Measurements from ENCODE around the gene COL13A1. TPM values are rescaled to one million over a fixed set of nuclear protein-coding genes. Genes with fewer than 3 reads are reported as not detected.
A peak's percentile ranks its signal among the peaks of the same experiment; 100 is the strongest.

COL13A1 gene
- total RNA-seq, 1 donor from 2014 or later: 29.2 TPM

DNA sequence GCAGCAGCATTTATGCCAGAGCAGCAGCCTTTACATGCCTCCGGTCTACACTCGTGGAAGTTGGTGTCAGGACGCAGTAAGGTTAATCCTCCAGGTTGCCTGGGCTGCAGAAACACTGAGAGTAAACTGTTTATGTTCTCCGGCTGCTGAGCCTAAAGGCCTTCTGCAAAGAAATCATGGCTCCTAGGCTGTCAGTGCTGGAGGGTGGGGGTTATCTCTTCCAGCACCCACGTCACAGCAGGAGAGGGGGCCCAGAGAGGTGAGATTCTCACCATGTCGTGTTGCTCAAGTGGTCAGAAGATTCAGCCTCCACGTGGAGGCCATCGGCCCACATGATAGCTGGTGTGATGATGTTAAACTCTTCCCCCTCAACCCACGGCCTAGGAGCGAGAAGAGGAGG lies 41.2 kb downstream of the COL13A1 start:
- H3K9me3 Mint-ChIP-seq (ENCODE audit: unreplicated experiment): no peaks in the 10 kb centered on the region
- H3K4me3 Mint-ChIP-seq (ENCODE audit: unreplicated experiment): no peak overlapping the region
- DNase-seq (ENCODE audit: extremely low spot score, unreplicated experiment): no peak
- no peak overlapping the region for H3K27ac Mint-ChIP-seq (ENCODE audit: unreplicated experiment)
- peaks cover 49% of the 10 kb centered on the region for H3K4me1 Mint-ChIP-seq (ENCODE audit: unreplicated experiment)
- TF ChIP-seq, protein P1, sequence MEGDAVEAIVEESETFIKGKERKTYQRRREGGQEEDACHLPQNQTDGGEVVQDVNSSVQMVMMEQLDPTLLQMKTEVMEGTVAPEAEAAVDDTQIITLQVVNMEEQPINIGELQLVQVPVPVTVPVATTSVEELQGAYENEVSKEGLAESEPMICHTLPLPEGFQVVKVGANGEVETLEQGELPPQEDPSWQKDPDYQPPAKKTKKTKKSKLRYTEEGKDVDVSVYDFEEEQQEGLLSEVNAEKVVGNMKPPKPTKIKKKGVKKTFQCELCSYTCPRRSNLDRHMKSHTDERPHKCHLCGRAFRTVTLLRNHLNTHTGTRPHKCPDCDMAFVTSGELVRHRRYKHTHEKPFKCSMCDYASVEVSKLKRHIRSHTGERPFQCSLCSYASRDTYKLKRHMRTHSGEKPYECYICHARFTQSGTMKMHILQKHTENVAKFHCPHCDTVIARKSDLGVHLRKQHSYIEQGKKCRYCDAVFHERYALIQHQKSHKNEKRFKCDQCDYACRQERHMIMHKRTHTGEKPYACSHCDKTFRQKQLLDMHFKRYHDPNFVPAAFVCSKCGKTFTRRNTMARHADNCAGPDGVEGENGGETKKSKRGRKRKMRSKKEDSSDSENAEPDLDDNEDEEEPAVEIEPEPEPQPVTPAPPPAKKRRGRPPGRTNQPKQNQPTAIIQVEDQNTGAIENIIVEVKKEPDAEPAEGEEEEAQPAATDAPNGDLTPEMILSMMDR (IDR thresholded peaks at IDR 0.05): no peak
- H3K36me3 Mint-ChIP-seq (ENCODE audit: unreplicated experiment): no peaks in the 10 kb centered on the region
- H3K27me3 Mint-ChIP-seq (ENCODE audit: unreplicated experiment): no peaks in the 10 kb centered on the region

DNA sequence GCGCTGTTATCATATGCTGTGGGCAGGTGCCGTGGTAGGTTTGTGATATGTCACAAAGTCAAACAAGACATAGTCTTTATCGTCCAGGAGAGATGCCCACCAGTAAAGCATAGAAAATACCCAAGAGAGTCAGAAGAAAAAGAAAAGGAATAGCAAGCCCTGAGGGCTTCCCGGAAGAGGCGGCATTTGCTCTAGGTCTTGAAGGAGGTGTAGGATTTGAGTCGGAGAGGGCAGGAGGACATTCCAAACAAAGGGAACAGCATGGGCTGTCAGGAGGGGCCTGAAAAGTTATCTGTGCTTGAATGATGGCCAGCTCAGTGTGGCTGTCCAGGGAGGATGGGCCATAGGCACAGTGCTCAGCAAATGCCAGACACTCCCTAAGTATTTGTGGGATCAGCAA lies 42.2 kb downstream of the COL13A1 start:
- no peak for DNase-seq (ENCODE audit: extremely low spot score, unreplicated experiment)
- no peaks in the 10 kb centered on the region for H3K36me3 Mint-ChIP-seq (ENCODE audit: unreplicated experiment)
- no peaks in the 10 kb centered on the region for H3K9me3 Mint-ChIP-seq (ENCODE audit: unreplicated experiment)
- no peak overlapping the region for H3K4me3 Mint-ChIP-seq (ENCODE audit: unreplicated experiment)
- peaks cover 50% of the 10 kb centered on the region for H3K4me1 Mint-ChIP-seq (ENCODE audit: unreplicated experiment)
- no peak overlapping the region for H3K27ac Mint-ChIP-seq (ENCODE audit: unreplicated experiment)
- no peaks in the 10 kb centered on the region for H3K27me3 Mint-ChIP-seq (ENCODE audit: unreplicated experiment)
- TF ChIP-seq, protein P1 (IDR thresholded peaks at IDR 0.05): no peak

DNA sequence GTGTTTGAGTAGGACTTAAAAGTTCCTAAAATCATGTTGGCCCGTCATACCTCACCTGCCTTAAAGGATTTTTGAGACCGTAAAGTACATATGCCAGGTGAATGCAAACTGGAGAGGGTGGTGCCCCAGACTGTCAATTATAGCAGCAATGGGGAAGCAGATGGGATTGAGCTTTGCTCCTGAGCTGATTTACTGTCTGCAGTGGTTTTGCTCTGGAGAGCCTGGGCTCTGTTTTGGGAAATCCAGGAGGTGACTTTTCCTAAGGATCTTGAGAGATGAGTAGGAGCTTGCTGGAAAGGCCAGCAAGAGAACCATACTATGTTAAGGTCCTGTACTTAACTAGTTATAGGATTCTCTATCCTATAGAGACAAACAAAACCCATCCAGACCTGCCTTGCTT lies 43.0 kb downstream of the COL13A1 start:
- Mint-ChIP-seq H3K9me3 (ENCODE audit: unreplicated experiment) (no peaks in the 10 kb centered on the region), H3K27me3 (ENCODE audit: unreplicated experiment) (no peaks in the 10 kb centered on the region), H3K27ac (ENCODE audit: unreplicated experiment) (no peak overlapping the region), H3K4me3 (ENCODE audit: unreplicated experiment) (no peak overlapping the region), H3K36me3 (ENCODE audit: unreplicated experiment) (no peaks in the 10 kb centered on the region), H3K4me1 (ENCODE audit: unreplicated experiment) (peaks cover 42% of the 10 kb centered on the region)
- TF ChIP-seq, protein P1 (IDR thresholded peaks at IDR 0.05): no peak
- DNase-seq (ENCODE audit: extremely low spot score, unreplicated experiment): no peak

DNA sequence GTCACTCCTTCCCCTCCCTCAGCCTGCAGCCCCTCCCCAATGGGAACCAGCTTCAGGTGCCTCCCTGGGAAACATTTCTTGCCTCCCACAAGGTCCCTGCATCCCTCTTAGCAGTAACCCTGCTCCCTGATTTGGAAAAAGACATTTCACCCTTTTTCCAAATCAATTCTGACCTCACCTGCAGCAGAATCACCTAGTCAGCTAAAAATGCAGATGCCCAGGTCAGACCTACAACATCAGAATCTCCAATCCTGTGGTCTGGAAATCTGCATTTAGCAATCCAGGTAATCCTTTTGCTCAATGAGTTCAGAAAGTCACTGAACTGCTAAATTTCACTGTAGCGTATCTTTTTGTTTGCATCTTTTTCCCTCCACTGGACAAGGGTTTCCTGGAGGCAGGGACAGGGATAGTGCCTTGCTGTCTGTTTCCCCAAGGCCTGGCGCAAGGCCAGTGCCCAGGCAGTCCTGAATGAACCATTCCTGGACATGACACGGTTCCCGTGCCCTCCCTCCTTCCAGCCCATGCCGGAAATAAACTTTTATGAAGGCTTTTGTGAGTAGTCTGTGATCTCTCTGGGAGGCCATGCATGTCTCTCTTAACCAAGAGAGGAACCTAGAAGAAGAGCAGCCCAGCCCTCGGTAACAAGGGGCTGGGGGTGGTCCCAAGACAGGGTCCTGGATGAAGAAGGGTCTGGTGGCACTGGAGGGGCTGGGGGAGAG lies 44.0 kb downstream of the COL13A1 start:
- H3K27ac Mint-ChIP-seq (ENCODE audit: unreplicated experiment): peak overlapping the region; percentile 73
- no peak for DNase-seq (ENCODE audit: extremely low spot score, unreplicated experiment)
- no peaks in the 10 kb centered on the region for H3K9me3 Mint-ChIP-seq (ENCODE audit: unreplicated experiment)
- H3K4me3 Mint-ChIP-seq (ENCODE audit: unreplicated experiment): no peak overlapping the region
- peaks cover 38% of the 10 kb centered on the region for H3K4me1 Mint-ChIP-seq (ENCODE audit: unreplicated experiment)
- H3K27me3 Mint-ChIP-seq (ENCODE audit: unreplicated experiment): no peaks in the 10 kb centered on the region
- H3K36me3 Mint-ChIP-seq (ENCODE audit: unreplicated experiment): no peaks in the 10 kb centered on the region
- TF ChIP-seq, protein P1 (IDR thresholded peaks at IDR 0.05): no peak

DNA sequence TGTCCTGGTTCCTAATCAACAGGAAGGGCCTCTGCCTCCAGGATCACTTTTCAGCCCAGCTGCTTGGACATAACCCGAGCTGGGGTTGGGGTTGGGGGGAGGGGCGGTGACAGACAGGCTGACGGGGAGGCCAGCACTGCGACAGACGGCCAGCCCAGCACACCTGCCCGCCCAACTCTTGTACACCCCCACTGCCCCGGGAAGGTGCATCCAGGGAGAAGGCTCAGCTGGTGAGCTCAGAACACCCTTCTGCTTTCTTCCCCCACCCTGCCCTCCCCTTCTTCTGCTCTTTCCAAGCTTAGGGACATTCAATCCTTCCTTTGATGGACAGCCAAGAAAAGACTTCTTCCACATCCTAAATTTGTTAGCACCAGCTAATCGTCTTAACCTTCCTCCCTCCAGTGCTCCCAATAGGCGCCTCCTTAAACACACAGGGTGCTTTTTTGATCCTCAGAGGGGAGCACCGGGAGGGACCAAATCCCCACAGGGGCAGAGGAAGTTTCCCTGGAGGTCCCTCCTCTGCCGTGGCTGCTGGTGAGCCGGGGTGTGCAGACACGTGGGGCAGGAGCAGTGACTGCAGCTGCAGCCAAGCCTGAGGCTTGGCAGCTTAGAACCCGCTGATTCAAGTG lies 44.7 kb downstream of the COL13A1 start:
- no peaks in the 10 kb centered on the region for H3K36me3 Mint-ChIP-seq (ENCODE audit: unreplicated experiment)
- no peak overlapping the region for H3K4me3 Mint-ChIP-seq (ENCODE audit: unreplicated experiment)
- no peaks in the 10 kb centered on the region for H3K9me3 Mint-ChIP-seq (ENCODE audit: unreplicated experiment)
- H3K4me1 Mint-ChIP-seq (ENCODE audit: unreplicated experiment): peaks cover 44% of the 10 kb centered on the region
- no peaks in the 10 kb centered on the region for H3K27me3 Mint-ChIP-seq (ENCODE audit: unreplicated experiment)
- TF ChIP-seq, protein P1 (IDR thresholded peaks at IDR 0.05): no peak
- peak overlapping the region; percentile 73 for H3K27ac Mint-ChIP-seq (ENCODE audit: unreplicated experiment)
- DNase-seq (ENCODE audit: extremely low spot score, unreplicated experiment): no peak

All from osteocyte (in vitro differentiated cells).